HG03060 (cell line): ENCODE data around the gene PRKCZ.

Experiments used
- ATAC-seq: cut with Tn5 transposase; IDR thresholded peaks from one replicate; pipeline ENCODE4 v1.9.1; 2021; ENCODE audit warnings: low read depth, moderate number of reproducible peaks; ENCODE audit not compliant: unreplicated experiment

PRKCZ gene

DNA sequence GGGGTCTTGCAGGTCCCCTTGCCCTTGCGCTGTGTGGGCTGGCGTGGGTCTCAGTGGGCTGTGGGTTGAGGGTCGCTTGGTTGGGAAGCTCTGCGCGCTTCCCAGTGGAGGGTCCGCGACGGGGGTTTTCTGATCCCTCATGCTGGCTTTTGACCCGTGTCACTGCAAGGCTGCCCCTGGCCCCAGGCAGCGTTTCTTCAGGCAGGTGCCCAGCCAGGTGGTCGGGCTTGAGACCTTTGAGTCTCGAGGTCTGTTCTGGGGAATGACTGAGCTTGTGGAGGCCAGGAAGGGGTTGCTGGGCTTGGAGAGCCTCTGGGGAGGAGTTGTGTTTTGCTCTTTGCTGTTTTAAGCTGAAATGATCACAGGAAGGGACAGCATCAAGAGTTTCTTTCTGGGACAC, 183.3 kb downstream of the PRKCZ start:
- no peak for ATAC-seq

DNA sequence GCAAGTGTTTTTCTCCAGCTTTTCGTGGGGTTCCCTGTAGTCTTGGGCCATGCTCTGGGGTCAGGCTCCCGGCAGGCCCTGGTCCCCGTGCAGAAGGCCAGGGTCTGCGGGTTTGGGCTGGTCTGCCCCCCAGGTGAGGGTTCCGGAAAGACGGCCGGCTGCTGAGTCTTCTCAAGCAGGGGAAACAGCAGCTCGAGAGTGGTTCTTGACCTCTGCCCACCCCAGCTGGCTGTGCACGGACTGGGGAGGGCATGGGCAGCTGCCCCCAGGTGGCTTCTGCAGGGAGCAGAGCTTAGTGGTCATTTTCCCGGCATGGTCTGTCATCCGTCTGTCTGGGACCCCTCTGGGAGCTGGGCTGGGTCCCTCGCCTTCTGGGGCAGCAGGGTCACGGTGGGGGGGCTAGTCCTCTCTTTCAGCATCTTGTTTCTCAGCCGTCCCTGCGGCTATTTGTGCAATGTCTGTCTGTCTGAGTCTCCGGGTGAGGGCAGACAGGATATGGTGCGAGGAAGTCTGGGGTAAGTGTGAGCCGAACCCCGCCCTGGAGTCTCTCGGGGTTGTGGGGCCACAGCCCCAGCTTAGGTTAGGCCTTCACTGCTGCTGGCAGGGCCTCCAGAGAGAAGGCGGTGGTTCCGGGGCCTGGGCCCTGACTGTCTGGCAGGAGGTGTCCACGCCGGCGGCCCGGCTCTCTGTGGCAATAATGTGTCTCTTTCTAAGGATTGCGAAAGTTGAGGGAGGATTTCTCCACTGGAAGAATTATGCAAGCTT, 184.0 kb downstream of the PRKCZ start:
- no peak for ATAC-seq

DNA sequence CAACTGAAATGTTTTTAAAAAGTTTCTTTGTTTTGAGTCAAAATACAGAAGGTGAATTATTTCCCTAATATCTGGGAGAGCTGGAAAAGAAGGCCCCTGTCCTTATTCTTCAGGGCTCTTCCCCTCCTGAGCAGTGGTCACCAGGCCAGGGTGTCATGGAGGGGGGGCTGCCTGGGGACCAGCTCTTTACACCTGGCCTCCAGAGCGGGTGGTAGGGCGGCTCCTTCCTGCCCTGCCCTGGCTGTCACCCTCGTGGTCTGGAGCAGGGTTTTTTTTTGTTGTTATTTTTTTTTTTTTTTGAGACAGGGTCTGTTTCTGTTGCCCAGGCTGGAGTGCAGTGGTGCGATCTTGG, 184.5 kb downstream of the PRKCZ start:
- no peak for ATAC-seq
